ENCODE results near the gene KCNQ1OT1.

DNA sequence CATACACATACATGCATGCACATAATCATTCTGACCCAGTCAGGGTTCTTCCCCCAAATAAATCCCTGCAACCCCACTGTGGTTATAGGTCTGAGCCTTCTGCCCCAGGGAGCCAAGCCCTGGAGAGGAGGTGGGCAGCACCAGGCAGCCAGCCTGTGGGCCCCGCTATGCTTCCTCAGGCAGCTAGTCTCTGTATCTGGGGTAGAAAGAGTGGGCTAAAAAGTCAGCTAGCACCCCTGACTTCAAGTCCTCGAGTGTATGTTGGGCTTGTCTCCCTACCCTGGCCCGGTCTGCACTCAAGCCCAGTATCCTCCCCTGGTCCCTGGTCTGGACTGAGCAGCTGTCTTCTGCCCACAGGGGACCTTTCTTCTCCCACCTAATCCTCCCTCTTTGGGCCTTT lies 28.0 kb downstream of the KCNQ1OT1 start:
- TF ChIP-seq, protein P1, sequence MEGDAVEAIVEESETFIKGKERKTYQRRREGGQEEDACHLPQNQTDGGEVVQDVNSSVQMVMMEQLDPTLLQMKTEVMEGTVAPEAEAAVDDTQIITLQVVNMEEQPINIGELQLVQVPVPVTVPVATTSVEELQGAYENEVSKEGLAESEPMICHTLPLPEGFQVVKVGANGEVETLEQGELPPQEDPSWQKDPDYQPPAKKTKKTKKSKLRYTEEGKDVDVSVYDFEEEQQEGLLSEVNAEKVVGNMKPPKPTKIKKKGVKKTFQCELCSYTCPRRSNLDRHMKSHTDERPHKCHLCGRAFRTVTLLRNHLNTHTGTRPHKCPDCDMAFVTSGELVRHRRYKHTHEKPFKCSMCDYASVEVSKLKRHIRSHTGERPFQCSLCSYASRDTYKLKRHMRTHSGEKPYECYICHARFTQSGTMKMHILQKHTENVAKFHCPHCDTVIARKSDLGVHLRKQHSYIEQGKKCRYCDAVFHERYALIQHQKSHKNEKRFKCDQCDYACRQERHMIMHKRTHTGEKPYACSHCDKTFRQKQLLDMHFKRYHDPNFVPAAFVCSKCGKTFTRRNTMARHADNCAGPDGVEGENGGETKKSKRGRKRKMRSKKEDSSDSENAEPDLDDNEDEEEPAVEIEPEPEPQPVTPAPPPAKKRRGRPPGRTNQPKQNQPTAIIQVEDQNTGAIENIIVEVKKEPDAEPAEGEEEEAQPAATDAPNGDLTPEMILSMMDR (IDR thresholded peaks at IDR 0.05), result no peak
- no peak for TF ChIP-seq EZH2phosphoT487 (IDR thresholded peaks at IDR 0.05)
